Neural cell (in vitro differentiated cells): ENCODE results near the gene AFF3. TPM values are rescaled to one million over a fixed set of nuclear protein-coding genes. Genes with fewer than 3 reads are reported as not detected.

ENCODE experiments used
- H2AFZ ChIP-seq: fragments of 200-600, 300-800 bp; sonication (generic), shearing (Covaris generic); 2 replicates; pipeline ENCODE4 v1.6.0; 2014; ENCODE audit warnings: low read depth, mild to moderate bottlenecking, antibody characterized with exemption, low read length, moderate library complexity
- H3F3A ChIP-seq: fragments of 200-600 bp; shearing (Covaris generic); 2 replicates; pipeline ENCODE4 v1.6.1; 2016; ENCODE audit warnings: mild to moderate bottlenecking, moderate library complexity, mixed read lengths, antibody characterized with exemption, low read length; ENCODE audit not compliant: insufficient read depth, poor library complexity, severe bottlenecking
- H3K27ac ChIP-seq: fragments of 200-600, 300-800 bp; sonication (generic), shearing (Covaris generic); 2 replicates; pipeline ENCODE4 v1.5.1; 2014; ENCODE audit warnings: mild to moderate bottlenecking, low read length, moderate library complexity
- H3K27me3 ChIP-seq: fragments of 300-800, 200-600 bp; sonication (generic), shearing (Covaris generic); 2 replicates; pipeline ENCODE4 v1.6.0; 2014; ENCODE audit warnings: mild to moderate bottlenecking, low read depth, low read length, moderate library complexity; ENCODE audit not compliant: insufficient read depth
- H3K36me3 ChIP-seq: fragments of 300-800, 200-600 bp; sonication (generic), shearing (Covaris generic); 2 replicates; pipeline ENCODE4 v1.5.1; 2014; ENCODE audit warnings: mild to moderate bottlenecking, antibody characterized with exemption, low read length, moderate library complexity; ENCODE audit not compliant: insufficient read depth
- H3K4me2 ChIP-seq: fragments of 300-800, 200-600 bp; sonication (generic), shearing (Covaris generic); 2 replicates; pipeline ENCODE4 v1.6.0; 2014; ENCODE audit warnings: mild to moderate bottlenecking, low read length
- H3K4me3 ChIP-seq: fragments of 300-800, 200-600 bp; sonication (generic), shearing (Covaris generic); 2 replicates; pipeline ENCODE4 v1.5.1; 2014; ENCODE audit warnings: mild to moderate bottlenecking, low read length, moderate library complexity
- H3K79me2 ChIP-seq: fragments of 200-600 bp; shearing (Covaris generic); replicated peaks from 2 replicates; pipeline ENCODE4 v1.6.0; 2014; ENCODE audit warnings: mild to moderate bottlenecking, low read length, moderate library complexity; ENCODE audit not compliant: insufficient read depth
- H3K9ac ChIP-seq: fragments of 300-800, 200-600 bp; sonication (generic), shearing (Covaris generic); 2 replicates; pipeline ENCODE4 v1.6.1; 2016; ENCODE audit warnings: mild to moderate bottlenecking, low read length, mixed read lengths
- H3K9me2 ChIP-seq: fragments of 200-600 bp; shearing (Covaris generic); 2 replicates; pipeline ENCODE4 v1.6.1; 2016; ENCODE audit warnings: mild to moderate bottlenecking, low read length, mixed read lengths; ENCODE audit not compliant: insufficient read depth
- H3K9me3 ChIP-seq: fragments of 200-600, 300-800 bp; sonication (generic), shearing (Covaris generic); 2 replicates; pipeline ENCODE4 v1.6.1; 2016; ENCODE audit warnings: mild to moderate bottlenecking, mixed run types, low read length, moderate library complexity, mixed read lengths
- H4K20me1 ChIP-seq: fragments of 200-600 bp; shearing (Covaris generic); 2 replicates; pipeline ENCODE4 v1.6.1; 2016; ENCODE audit warnings: mild to moderate bottlenecking, mixed run types; ENCODE audit not compliant: insufficient read depth
- EP300 ChIP-seq: fragments of 450-650 bp; conservative IDR thresholded peaks from 2 replicates; pipeline ENCODE4 v1.6.1; 2014; ENCODE audit warnings: antibody characterized with exemption, mild to moderate bottlenecking, moderate library complexity; ENCODE audit not compliant: poor library complexity, severe bottlenecking
- EZH2 ChIP-seq: fragments of 200-600, 300-800 bp; shearing (Covaris generic), sonication (generic); IDR thresholded peaks from 2 replicates; pipeline ENCODE4 v1.6.1; 2014; ENCODE audit warnings: antibody characterized with exemption, low read length, borderline replicate concordance, mild to moderate bottlenecking; ENCODE audit not compliant: insufficient read depth, poor library complexity, severe bottlenecking
- MXI1 ChIP-seq: fragments of 450-650 bp; conservative IDR thresholded peaks from 2 replicates; pipeline ENCODE4 v1.6.1; 2014; ENCODE audit warnings: antibody characterized with exemption, mild to moderate bottlenecking; ENCODE audit not compliant: poor library complexity, severe bottlenecking
- POLR2AphosphoS5 ChIP-seq: IDR thresholded peaks from 2 replicates; pipeline ENCODE4 v1.6.1; 2012
- RAD21 ChIP-seq: fragments of 450-650 bp; conservative IDR thresholded peaks from 2 replicates; pipeline ENCODE4 v1.6.1; 2014; ENCODE audit warnings: antibody characterized with exemption, mild to moderate bottlenecking, moderate library complexity
- SMC3 ChIP-seq: fragments of 450-650 bp; conservative IDR thresholded peaks from 2 replicates; pipeline ENCODE4 v1.6.1; 2014; ENCODE audit warnings: antibody characterized with exemption, mild to moderate bottlenecking, moderate library complexity; ENCODE audit not compliant: poor library complexity
- TAF1 ChIP-seq: IDR thresholded peaks from 2 replicates; pipeline ENCODE4 v1.6.1; 2012; ENCODE audit warnings: low read depth
- polyA plus RNA-seq: library from polyadenylated mRNA; depleted of rRNA; stranded (reverse); fragments of >200 nt; gene quantifications from 2 replicates; pipeline ENCODE4 v1.2.3, GENCODE V29; 2014
- TF ChIP-seq, protein P1 (sequence below): IDR thresholded peaks from 2 replicates; pipeline ENCODE4 v1.6.1; 2012; ENCODE audit warnings: borderline replicate concordance
- TF ChIP-seq, protein P2 (sequence below): fragments of 450-650 bp; IDR thresholded peaks from 2 replicates; pipeline ENCODE4 v1.5.1; 2014; ENCODE audit warnings: antibody characterized with exemption, mild to moderate bottlenecking, moderate library complexity; ENCODE audit not compliant: poor library complexity, severe bottlenecking

AFF3 gene
- polyA plus RNA-seq, 1 donor from 2014 or later = 5.1 TPM

DNA sequence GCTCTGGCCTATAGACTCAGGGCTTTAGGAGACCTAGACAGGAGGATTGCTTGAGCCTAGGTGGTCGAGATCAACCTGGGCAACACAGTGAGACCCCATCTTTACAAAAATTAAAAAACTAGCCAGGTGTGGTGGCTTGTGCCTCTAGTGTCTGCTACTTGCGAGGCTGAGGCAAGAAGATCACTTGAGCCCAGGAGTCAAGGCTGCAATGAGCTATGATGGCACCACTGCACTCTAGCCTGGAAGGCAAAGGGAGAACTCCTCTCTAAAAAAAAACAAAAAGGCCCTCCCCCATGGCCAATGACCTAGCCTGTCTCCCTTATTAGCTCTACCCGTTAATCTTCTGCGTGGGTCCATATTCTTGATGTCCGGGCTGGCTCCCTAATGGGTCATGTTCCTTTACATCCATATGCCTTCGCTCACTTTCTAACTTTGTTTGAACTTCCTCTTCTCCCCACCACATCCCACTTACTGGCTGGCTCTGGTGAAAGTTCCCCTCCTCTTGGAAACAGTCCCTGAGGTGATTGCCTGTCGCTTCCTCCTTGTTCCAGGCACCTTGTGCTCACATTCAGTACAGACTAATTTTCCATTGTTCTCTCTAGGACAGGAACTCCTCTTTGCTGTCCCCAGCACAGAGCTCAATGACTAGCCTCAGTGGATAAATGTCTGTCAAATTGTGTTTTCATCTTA lies 103.0 kb downstream of the AFF3 start:
- Histone ChIP-seq H2AFZ (no peak overlapping the region), H3K27ac (no peak overlapping the region), H3F3A (no peaks in the 10 kb centered on the region), H3K27me3 (no peaks in the 10 kb centered on the region), H4K20me1 (no peaks in the 10 kb centered on the region), H3K4me3 (no peak overlapping the region), H3K9me2 (no peaks in the 10 kb centered on the region), H3K4me2 (no peak overlapping the region), H3K79me2 (no peaks in the 10 kb centered on the region), H3K36me3 (no peaks in the 10 kb centered on the region), H3K9ac (no peak overlapping the region), H3K9me3 (no peaks in the 10 kb centered on the region)
- TF ChIP-seq EZH2 (no peak), TAF1 (no peak), MXI1 (no peak), POLR2AphosphoS5 (no peak), RAD21 (no peak), SMC3 (no peak)
- TF ChIP-seq, protein P1, sequence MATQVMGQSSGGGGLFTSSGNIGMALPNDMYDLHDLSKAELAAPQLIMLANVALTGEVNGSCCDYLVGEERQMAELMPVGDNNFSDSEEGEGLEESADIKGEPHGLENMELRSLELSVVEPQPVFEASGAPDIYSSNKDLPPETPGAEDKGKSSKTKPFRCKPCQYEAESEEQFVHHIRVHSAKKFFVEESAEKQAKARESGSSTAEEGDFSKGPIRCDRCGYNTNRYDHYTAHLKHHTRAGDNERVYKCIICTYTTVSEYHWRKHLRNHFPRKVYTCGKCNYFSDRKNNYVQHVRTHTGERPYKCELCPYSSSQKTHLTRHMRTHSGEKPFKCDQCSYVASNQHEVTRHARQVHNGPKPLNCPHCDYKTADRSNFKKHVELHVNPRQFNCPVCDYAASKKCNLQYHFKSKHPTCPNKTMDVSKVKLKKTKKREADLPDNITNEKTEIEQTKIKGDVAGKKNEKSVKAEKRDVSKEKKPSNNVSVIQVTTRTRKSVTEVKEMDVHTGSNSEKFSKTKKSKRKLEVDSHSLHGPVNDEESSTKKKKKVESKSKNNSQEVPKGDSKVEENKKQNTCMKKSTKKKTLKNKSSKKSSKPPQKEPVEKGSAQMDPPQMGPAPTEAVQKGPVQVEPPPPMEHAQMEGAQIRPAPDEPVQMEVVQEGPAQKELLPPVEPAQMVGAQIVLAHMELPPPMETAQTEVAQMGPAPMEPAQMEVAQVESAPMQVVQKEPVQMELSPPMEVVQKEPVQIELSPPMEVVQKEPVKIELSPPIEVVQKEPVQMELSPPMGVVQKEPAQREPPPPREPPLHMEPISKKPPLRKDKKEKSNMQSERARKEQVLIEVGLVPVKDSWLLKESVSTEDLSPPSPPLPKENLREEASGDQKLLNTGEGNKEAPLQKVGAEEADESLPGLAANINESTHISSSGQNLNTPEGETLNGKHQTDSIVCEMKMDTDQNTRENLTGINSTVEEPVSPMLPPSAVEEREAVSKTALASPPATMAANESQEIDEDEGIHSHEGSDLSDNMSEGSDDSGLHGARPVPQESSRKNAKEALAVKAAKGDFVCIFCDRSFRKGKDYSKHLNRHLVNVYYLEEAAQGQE = no peak
- TF ChIP-seq, protein P2, sequence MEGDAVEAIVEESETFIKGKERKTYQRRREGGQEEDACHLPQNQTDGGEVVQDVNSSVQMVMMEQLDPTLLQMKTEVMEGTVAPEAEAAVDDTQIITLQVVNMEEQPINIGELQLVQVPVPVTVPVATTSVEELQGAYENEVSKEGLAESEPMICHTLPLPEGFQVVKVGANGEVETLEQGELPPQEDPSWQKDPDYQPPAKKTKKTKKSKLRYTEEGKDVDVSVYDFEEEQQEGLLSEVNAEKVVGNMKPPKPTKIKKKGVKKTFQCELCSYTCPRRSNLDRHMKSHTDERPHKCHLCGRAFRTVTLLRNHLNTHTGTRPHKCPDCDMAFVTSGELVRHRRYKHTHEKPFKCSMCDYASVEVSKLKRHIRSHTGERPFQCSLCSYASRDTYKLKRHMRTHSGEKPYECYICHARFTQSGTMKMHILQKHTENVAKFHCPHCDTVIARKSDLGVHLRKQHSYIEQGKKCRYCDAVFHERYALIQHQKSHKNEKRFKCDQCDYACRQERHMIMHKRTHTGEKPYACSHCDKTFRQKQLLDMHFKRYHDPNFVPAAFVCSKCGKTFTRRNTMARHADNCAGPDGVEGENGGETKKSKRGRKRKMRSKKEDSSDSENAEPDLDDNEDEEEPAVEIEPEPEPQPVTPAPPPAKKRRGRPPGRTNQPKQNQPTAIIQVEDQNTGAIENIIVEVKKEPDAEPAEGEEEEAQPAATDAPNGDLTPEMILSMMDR = no peak

DNA sequence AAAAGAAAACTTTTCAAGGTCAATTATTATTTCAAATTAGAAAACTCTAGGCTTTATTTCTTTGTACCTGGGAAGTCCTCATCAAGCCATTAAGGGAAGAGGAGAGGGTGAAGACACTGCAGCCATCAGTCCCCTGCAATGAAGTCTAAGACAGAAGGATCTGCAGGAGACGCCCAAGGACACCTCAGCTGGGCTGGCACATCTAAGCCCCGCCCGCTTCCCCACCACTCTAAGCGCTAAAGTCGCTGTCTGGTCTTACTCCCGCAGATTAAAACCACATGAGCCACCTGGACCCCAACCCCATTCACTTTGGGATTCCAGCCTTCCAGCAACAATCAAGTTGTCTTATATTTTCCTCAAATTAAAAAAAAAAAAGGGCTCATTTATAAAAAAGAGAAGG lies 104.4 kb downstream of the AFF3 start:
- Histone ChIP-seq H3K4me3 (no peak overlapping the region), H3K9me2 (no peaks in the 10 kb centered on the region), H3F3A (no peaks in the 10 kb centered on the region), H3K9me3 (no peaks in the 10 kb centered on the region), H3K36me3 (no peaks in the 10 kb centered on the region), H3K79me2 (no peaks in the 10 kb centered on the region), H4K20me1 (no peaks in the 10 kb centered on the region), H3K4me2 (no peak overlapping the region), H3K9ac (no peak overlapping the region), H2AFZ (no peak overlapping the region), H3K27me3 (no peaks in the 10 kb centered on the region), H3K27ac (no peak overlapping the region)
- TF ChIP-seq MXI1 (no peak), EP300 (no peak), SMC3 (no peak), POLR2AphosphoS5 (no peak), TAF1 (no peak), RAD21 (no peak), EZH2 (no peak)
- TF ChIP-seq, protein P2 = no peak
- TF ChIP-seq, protein P1 = no peak
